HEK293 (cell line): ENCODE data around the gene ZNF609.
A peak's percentile ranks its signal among the peaks of the same experiment; 100 is the strongest.

Experiments
- CTCF ChIA-PET: fragments of 350-600 bp; formaldehyde crosslinking; extraction: SDS; loops from one replicate; lab custom pipeline; 2021; ENCODE audit warnings: antibody characterized with exemption; lab: Yijun Ruan, JAX
- POLR2A ChIA-PET: fragments of 300-600 bp; formaldehyde crosslinking; extraction: SDS; loops from one replicate; lab custom pipeline; 2020; ENCODE audit warnings: antibody characterized with exemption, inconsistent platforms; lab: Yijun Ruan, JAX
- H3K27ac ChIP-seq: fragments of 200-500 bp; sonication (Bioruptor generic); 2 replicates; pipeline ENCODE4 v1.5.1; 2014; ENCODE audit warnings: low read depth, low read length, control low read depth, inconsistent platforms; ENCODE audit errors: extremely low read depth
- H3K36me3 ChIP-seq, 2 experiments: fragments of 200-500 bp in 1 of 2; sonication (Bioruptor generic) in 1 of 2; 1 replicate in 1 of 2; 2 replicates in 1 of 2; pipeline ENCODE4 v1.5.1; 2014 to 2017; ENCODE audit warnings: inconsistent platforms in 2 of 2, low read length in 2 of 2; ENCODE audit not compliant: control insufficient read depth in 2 of 2, insufficient read depth in 1 of 2
- H3K4me1 ChIP-seq: fragments of 200-500 bp; sonication (Bioruptor generic); 2 replicates; pipeline ENCODE4 v1.5.1; 2014; ENCODE audit warnings: mild to moderate bottlenecking, low read length, inconsistent platforms; ENCODE audit not compliant: control insufficient read depth, insufficient read depth
- H3K4me3 ChIP-seq: 2 replicates; pipeline ENCODE4 v1.5.1; 2011; ENCODE audit warnings: low read depth, mild to moderate bottlenecking, control low read depth, low read length, moderate library complexity
- H3K9me3 ChIP-seq: fragments of 200-500 bp; sonication (Bioruptor generic); 2 replicates; pipeline ENCODE4 v1.5.1; 2014; ENCODE audit warnings: low read depth, low read length, inconsistent platforms; ENCODE audit not compliant: control insufficient read depth, insufficient read depth
- HOXD13 ChIP-seq: sonication (generic); formaldehyde crosslinking; IDR thresholded peaks from 2 replicates; pipeline ENCODE4 v1.8.0; 2022; ENCODE audit warnings: missing genetic modification reagents, borderline replicate concordance
- OVOL3 ChIP-seq: fragments of 450-650 bp; formaldehyde crosslinking; IDR thresholded peaks from 2 replicates; pipeline ENCODE4 v1.5.1; 2016; ENCODE audit warnings: missing biosample characterization, missing genetic modification characterization
- RBAK ChIP-seq: fragments of 450-650 bp; formaldehyde crosslinking; IDR thresholded peaks from 2 replicates; pipeline ENCODE4 v1.5.1; 2016; ENCODE audit warnings: missing biosample characterization, missing genetic modification characterization
- ZBTB1 ChIP-seq: fragments of 450-650 bp; formaldehyde crosslinking; IDR thresholded peaks from 2 replicates; pipeline ENCODE4 v1.5.1; 2016; ENCODE audit warnings: missing biosample characterization, missing genetic modification characterization
- ZBTB17 ChIP-seq: fragments of 450-650 bp; formaldehyde crosslinking; IDR thresholded peaks from 2 replicates; pipeline ENCODE4 v1.5.1; 2016; ENCODE audit warnings: missing biosample characterization, missing genetic modification characterization
- ZBTB21 ChIP-seq: fragments of 450-650 bp; formaldehyde crosslinking; IDR thresholded peaks from 2 replicates; pipeline ENCODE4 v1.5.1; 2017; ENCODE audit warnings: missing biosample characterization, missing genetic modification characterization
- ZIC2 ChIP-seq: fragments of 450-650 bp; formaldehyde crosslinking; IDR thresholded peaks from 2 replicates; pipeline ENCODE4 v1.5.1; 2016; ENCODE audit warnings: missing biosample characterization, missing genetic modification characterization
- ZNF112 ChIP-seq: fragments of 450-650 bp; formaldehyde crosslinking; IDR thresholded peaks from 2 replicates; pipeline ENCODE4 v1.5.0; 2017; ENCODE audit warnings: missing biosample characterization, missing genetic modification characterization
- ZNF214 ChIP-seq: fragments of 450-650 bp; formaldehyde crosslinking; IDR thresholded peaks from 2 replicates; pipeline ENCODE4 v1.5.1; 2017; ENCODE audit warnings: missing biosample characterization, mild to moderate bottlenecking, missing genetic modification characterization, borderline replicate concordance
- ZNF223 ChIP-seq: fragments of 450-650 bp; formaldehyde crosslinking; IDR thresholded peaks from 2 replicates; pipeline ENCODE4 v1.5.1; 2016; ENCODE audit warnings: missing biosample characterization, missing genetic modification characterization
- ZNF335 ChIP-seq: fragments of 450-650 bp; formaldehyde crosslinking; conservative IDR thresholded peaks from 2 replicates; pipeline ENCODE4 v1.5.1; 2016; ENCODE audit warnings: missing biosample characterization, missing genetic modification characterization
- ZNF513 ChIP-seq: fragments of 450-650 bp; IDR thresholded peaks from 2 replicates; pipeline ENCODE4 v1.5.1; 2018; ENCODE audit warnings: missing biosample characterization, missing genetic modification characterization
- ZNF529 ChIP-seq: fragments of 450-650 bp; formaldehyde crosslinking; IDR thresholded peaks from 2 replicates; pipeline ENCODE4 v1.5.1; 2017; ENCODE audit warnings: missing genetic modification characterization, missing biosample characterization; ENCODE audit not compliant: insufficient replicate concordance
- ZNF654 ChIP-seq: fragments of 450-650 bp; formaldehyde crosslinking; IDR thresholded peaks from 2 replicates; pipeline ENCODE4 v1.5.1; 2016; ENCODE audit warnings: low read depth, missing biosample characterization, missing genetic modification characterization
- TF ChIP-seq, protein P1 (sequence below): fragments of 450-650 bp; formaldehyde crosslinking; IDR thresholded peaks from 2 replicates; pipeline ENCODE4 v1.5.1; 2017; ENCODE audit warnings: missing biosample characterization, missing genetic modification characterization
- TF ChIP-seq, protein P2 (sequence below): fragments of 450-650 bp; formaldehyde crosslinking; IDR thresholded peaks from 2 replicates; pipeline ENCODE4 v1.5.1; 2016; ENCODE audit warnings: missing biosample characterization, missing genetic modification characterization, low read depth
- TF ChIP-seq, protein P3 (sequence below): fragments of 450-650 bp; formaldehyde crosslinking; IDR thresholded peaks from 2 replicates; pipeline ENCODE4 v1.5.1; 2016; ENCODE audit warnings: missing biosample characterization, missing genetic modification characterization

ZNF609 gene

DNA sequence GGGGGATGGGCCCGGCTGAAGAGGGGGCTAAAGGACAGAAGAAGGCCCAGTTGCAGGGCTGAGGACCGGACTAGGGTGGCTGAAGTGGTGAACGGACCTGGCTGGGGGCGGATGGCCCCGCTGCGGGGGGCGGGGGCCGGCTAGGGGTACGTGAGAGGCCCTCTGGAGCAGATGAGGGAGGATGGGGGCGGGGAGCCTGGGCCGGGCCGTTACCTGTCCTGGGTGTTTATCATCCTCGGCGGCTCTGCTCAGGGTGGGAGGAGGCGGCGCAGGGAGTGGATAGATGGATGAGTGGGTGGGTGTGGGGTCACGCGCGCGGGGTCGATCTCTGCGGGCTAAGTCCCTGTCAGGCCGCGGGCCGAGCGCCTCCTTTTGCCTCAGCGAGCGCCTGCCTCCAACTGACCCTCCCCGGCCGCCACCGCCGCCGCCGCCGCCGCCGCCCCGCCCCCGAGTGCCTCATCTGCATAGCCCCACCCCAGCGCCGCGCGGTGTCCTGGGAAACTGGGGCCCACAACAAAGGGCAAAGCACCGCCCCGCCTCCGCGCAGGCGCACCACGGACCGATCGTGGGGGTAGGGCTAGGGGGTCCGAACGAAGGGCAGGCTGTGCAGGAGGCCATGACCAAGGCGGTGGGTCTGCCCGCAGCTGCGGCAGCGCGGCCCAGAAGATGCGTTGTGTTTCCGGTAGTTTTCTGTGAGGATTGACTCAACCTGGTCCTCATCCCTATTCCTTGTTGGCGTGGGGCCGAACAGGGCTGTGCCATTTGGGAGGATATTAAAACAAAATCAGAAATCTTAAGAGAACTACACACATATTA, 242.6 kb downstream of the ZNF609 start (continued):
- TF ChIP-seq, protein P1, sequence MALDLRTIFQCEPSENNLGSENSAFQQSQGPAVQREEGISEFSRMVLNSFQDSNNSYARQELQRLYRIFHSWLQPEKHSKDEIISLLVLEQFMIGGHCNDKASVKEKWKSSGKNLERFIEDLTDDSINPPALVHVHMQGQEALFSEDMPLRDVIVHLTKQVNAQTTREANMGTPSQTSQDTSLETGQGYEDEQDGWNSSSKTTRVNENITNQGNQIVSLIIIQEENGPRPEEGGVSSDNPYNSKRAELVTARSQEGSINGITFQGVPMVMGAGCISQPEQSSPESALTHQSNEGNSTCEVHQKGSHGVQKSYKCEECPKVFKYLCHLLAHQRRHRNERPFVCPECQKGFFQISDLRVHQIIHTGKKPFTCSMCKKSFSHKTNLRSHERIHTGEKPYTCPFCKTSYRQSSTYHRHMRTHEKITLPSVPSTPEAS, result no peak
- TF ChIP-seq ZNF214 (tag by site-specific recombination), result no peak
- TF ChIP-seq HOXD13, result no peak
- TF ChIP-seq, protein P2, sequence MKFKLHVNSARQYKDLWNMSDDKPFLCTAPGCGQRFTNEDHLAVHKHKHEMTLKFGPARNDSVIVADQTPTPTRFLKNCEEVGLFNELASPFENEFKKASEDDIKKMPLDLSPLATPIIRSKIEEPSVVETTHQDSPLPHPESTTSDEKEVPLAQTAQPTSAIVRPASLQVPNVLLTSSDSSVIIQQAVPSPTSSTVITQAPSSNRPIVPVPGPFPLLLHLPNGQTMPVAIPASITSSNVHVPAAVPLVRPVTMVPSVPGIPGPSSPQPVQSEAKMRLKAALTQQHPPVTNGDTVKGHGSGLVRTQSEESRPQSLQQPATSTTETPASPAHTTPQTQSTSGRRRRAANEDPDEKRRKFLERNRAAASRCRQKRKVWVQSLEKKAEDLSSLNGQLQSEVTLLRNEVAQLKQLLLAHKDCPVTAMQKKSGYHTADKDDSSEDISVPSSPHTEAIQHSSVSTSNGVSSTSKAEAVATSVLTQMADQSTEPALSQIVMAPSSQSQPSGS (tag by site-specific recombination), result no peak
- peak; percentile 37; the same call in 1 of the 2 replicates for TF ChIP-seq ZIC2 (tag by site-specific recombination)
- TF ChIP-seq ZBTB21 (tag by site-specific recombination), result no peak
- no peak for TF ChIP-seq ZBTB1
- TF ChIP-seq ZNF513 (tag by site-specific recombination), result no peak
- no peak for TF ChIP-seq OVOL3
- no peak for TF ChIP-seq ZNF529 (tag by site-specific recombination)
- TF ChIP-seq RBAK (tag by site-specific recombination), result no peak
- TF ChIP-seq, protein P3, sequence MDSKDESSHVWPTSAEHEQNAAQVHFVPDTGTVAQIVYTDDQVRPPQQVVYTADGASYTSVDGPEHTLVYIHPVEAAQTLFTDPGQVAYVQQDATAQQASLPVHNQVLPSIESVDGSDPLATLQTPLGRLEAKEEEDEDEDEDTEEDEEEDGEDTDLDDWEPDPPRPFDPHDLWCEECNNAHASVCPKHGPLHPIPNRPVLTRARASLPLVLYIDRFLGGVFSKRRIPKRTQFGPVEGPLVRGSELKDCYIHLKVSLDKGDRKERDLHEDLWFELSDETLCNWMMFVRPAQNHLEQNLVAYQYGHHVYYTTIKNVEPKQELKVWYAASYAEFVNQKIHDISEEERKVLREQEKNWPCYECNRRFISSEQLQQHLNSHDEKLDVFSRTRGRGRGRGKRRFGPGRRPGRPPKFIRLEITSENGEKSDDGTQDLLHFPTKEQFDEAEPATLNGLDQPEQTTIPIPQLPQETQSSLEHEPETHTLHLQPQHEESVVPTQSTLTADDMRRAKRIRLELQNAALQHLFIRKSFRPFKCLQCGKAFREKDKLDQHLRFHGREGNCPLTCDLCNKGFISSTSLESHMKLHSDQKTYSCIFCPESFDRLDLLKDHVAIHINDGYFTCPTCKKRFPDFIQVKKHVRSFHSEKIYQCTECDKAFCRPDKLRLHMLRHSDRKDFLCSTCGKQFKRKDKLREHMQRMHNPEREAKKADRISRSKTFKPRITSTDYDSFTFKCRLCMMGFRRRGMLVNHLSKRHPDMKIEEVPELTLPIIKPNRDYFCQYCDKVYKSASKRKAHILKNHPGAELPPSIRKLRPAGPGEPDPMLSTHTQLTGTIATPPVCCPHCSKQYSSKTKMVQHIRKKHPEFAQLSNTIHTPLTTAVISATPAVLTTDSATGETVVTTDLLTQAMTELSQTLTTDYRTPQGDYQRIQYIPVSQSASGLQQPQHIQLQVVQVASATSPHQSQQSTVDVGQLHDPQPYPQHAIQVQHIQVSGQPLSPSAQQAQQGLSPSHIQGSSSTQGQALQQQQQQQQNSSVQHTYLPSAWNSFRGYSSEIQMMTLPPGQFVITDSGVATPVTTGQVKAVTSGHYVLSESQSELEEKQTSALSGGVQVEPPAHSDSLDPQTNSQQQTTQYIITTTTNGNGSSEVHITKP (tag by site-specific recombination), result no peak
- TF ChIP-seq ZNF223, result no peak
- TF ChIP-seq ZNF335 (tag by site-specific recombination), result peak; percentile 86

DNA sequence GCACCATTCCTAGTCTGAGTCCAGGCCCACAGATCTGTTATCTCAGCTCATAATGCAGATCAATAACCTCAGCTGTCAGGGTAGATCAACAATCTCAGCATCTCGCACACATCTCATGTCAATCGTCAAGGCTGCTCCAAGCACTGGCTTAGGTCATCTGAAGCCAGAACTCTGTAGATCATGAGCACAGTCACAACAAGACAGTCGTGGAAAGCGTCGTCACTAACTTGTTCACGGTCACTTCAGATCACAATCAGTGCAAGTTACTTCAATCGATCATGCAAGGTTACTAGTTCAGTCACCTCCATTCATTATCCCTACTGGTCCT, 243.2 kb downstream of the ZNF609 start:
- ChIA-PET POLR2A (no interaction called here), CTCF (no interaction called here)
- peaks cover 0 to 7% of the 10 kb centered on the region in 2 experiments; a peak in 1 of 3 replicates for H3K36me3 ChIP-seq
- peak overlapping the region; percentile 17; the same call in 1 of the 2 replicates for H3K27ac ChIP-seq
- H3K4me1 ChIP-seq, result peaks cover 21% of the 10 kb centered on the region
- H3K9me3 ChIP-seq, result no peaks in the 10 kb centered on the region
- H3K4me3 ChIP-seq, result peak overlapping the region; percentile 19
- TF ChIP-seq ZNF112 (no peak), ZNF654 (no peak), ZBTB17 (tag by site-specific recombination) (peak; percentile 54)
